ENCODE results near the gene SLC34A3. TPM values are rescaled to one million over a fixed set of nuclear protein-coding genes. Genes with fewer than 3 reads are reported as not detected.

SLC34A3 gene
- total and polyA plus RNA-seq, 2 of the 8 experiments (the other 6 are each of a cell fraction or from before 2014, with no cell fraction given), result 0.08 TPM; not detected in 1

DNA sequence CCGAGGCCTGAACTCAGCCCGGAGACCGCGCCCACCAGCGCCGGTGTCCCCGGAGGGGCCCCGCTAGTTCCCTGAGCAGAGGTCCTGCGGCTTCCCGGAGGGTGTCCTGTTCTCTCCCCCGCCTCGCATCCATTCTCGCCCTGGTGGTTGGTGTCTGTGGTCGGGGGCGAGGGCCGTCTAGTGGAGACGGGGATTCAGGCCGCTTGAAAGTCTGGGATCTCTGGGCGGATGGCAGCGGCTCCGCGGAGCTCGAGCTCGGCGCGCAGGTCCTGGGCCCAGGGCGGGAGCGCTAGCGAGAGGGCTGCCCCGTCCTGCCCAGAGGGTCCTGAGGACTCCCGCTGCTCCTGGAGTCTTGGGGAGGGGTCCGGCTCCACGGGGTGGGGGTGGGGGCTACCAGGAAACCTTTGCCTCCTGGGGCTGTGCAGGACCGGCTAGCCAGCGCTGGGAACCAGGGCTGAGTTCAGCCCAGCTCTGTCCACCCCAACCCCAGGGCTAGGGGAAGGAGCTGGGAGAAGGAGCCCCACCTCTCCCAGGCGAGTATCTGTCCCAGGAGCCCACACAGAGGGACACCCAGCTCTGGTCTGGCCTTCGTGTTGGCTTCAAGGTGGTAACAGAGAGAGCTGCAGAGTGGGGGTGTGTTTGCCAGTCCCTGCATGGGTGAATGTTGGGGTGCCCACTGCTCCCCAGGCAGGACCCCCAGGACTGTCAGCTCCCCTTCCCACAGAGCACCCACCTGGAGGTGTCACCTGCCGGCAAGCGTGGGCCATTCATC is 50.8 kb downstream of the SLC34A3 start (continued):
- TF ChIP-seq, protein P1, sequence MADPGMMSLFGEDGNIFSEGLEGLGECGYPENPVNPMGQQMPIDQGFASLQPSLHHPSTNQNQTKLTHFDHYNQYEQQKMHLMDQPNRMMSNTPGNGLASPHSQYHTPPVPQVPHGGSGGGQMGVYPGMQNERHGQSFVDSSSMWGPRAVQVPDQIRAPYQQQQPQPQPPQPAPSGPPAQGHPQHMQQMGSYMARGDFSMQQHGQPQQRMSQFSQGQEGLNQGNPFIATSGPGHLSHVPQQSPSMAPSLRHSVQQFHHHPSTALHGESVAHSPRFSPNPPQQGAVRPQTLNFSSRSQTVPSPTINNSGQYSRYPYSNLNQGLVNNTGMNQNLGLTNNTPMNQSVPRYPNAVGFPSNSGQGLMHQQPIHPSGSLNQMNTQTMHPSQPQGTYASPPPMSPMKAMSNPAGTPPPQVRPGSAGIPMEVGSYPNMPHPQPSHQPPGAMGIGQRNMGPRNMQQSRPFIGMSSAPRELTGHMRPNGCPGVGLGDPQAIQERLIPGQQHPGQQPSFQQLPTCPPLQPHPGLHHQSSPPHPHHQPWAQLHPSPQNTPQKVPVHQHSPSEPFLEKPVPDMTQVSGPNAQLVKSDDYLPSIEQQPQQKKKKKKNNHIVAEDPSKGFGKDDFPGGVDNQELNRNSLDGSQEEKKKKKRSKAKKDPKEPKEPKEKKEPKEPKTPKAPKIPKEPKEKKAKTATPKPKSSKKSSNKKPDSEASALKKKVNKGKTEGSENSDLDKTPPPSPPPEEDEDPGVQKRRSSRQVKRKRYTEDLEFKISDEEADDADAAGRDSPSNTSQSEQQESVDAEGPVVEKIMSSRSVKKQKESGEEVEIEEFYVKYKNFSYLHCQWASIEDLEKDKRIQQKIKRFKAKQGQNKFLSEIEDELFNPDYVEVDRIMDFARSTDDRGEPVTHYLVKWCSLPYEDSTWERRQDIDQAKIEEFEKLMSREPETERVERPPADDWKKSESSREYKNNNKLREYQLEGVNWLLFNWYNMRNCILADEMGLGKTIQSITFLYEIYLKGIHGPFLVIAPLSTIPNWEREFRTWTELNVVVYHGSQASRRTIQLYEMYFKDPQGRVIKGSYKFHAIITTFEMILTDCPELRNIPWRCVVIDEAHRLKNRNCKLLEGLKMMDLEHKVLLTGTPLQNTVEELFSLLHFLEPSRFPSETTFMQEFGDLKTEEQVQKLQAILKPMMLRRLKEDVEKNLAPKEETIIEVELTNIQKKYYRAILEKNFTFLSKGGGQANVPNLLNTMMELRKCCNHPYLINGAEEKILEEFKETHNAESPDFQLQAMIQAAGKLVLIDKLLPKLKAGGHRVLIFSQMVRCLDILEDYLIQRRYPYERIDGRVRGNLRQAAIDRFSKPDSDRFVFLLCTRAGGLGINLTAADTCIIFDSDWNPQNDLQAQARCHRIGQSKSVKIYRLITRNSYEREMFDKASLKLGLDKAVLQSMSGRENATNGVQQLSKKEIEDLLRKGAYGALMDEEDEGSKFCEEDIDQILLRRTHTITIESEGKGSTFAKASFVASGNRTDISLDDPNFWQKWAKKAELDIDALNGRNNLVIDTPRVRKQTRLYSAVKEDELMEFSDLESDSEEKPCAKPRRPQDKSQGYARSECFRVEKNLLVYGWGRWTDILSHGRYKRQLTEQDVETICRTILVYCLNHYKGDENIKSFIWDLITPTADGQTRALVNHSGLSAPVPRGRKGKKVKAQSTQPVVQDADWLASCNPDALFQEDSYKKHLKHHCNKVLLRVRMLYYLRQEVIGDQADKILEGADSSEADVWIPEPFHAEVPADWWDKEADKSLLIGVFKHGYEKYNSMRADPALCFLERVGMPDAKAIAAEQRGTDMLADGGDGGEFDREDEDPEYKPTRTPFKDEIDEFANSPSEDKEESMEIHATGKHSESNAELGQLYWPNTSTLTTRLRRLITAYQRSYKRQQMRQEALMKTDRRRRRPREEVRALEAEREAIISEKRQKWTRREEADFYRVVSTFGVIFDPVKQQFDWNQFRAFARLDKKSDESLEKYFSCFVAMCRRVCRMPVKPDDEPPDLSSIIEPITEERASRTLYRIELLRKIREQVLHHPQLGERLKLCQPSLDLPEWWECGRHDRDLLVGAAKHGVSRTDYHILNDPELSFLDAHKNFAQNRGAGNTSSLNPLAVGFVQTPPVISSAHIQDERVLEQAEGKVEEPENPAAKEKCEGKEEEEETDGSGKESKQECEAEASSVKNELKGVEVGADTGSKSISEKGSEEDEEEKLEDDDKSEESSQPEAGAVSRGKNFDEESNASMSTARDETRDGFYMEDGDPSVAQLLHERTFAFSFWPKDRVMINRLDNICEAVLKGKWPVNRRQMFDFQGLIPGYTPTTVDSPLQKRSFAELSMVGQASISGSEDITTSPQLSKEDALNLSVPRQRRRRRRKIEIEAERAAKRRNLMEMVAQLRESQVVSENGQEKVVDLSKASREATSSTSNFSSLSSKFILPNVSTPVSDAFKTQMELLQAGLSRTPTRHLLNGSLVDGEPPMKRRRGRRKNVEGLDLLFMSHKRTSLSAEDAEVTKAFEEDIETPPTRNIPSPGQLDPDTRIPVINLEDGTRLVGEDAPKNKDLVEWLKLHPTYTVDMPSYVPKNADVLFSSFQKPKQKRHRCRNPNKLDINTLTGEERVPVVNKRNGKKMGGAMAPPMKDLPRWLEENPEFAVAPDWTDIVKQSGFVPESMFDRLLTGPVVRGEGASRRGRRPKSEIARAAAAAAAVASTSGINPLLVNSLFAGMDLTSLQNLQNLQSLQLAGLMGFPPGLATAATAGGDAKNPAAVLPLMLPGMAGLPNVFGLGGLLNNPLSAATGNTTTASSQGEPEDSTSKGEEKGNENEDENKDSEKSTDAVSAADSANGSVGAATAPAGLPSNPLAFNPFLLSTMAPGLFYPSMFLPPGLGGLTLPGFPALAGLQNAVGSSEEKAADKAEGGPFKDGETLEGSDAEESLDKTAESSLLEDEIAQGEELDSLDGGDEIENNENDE (IDR thresholded peaks at IDR 0.05; ENCODE audit: insufficient replicate concordance, low read length), result no peak
- TF ChIP-seq, protein P2, sequence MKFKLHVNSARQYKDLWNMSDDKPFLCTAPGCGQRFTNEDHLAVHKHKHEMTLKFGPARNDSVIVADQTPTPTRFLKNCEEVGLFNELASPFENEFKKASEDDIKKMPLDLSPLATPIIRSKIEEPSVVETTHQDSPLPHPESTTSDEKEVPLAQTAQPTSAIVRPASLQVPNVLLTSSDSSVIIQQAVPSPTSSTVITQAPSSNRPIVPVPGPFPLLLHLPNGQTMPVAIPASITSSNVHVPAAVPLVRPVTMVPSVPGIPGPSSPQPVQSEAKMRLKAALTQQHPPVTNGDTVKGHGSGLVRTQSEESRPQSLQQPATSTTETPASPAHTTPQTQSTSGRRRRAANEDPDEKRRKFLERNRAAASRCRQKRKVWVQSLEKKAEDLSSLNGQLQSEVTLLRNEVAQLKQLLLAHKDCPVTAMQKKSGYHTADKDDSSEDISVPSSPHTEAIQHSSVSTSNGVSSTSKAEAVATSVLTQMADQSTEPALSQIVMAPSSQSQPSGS (IDR thresholded peaks at IDR 0.05; ENCODE audit: low read length), result no peak
- TF ChIP-seq CTBP2 (IDR thresholded peaks at IDR 0.05; ENCODE audit: borderline replicate concordance, insufficient read depth, insufficient read length, low read length) (peak; percentile 19), RBBP5 (IDR thresholded peaks at IDR 0.05; ENCODE audit: borderline replicate concordance, low read depth, low read length) (peak; percentile 61; the same call in 1 of the 2 replicates), EP300 (IDR thresholded peaks at IDR 0.05; ENCODE audit: borderline replicate concordance in 1 of 2, low read depth in 2 of 2, low read length in 2 of 2) (no peak), NANOG (IDR thresholded peaks at IDR 0.05; ENCODE audit: insufficient read depth, low read depth, low read length, poor library complexity, severe bottlenecking) (no peak), SIRT6 (IDR thresholded peaks at IDR 0.05; ENCODE audit: low read length) (no peak)

All from H1 (cell line).